ENCODE data around the gene RPS21. TPM values are rescaled to one million over a fixed set of nuclear protein-coding genes. Genes with fewer than 3 reads are reported as not detected.

Gene RPS21
- total RNA-seq, 2 donors from 2014 or later, result 1,025 to 2,724 TPM

- H3K27me3 ChIP-seq (replicated peaks; ENCODE audit: insufficient read depth), result no peaks in the 10 kb centered on the region
- no peak overlapping the region for H3K27ac ChIP-seq
- H3K4me3 ChIP-seq, result no peak overlapping the region
- peaks cover 55% of the 10 kb centered on the region for H3K36me3 ChIP-seq
- DNase-seq (ENCODE audit: low spot score) (no peak), ATAC-seq (ENCODE audit: insufficient number of reproducible peaks, low FRiP score, low read depth) (no peak)
- no peak for TF ChIP-seq CTCF (IDR thresholded peaks at IDR 0.05)
- H3K4me1 ChIP-seq (ENCODE audit: control insufficient read depth in 1 of 2, low read depth in 2 of 2), result peaks cover 0 to 4% of the 10 kb centered on the region in 2 donors
- no peaks in the 10 kb centered on the region for H3K9me3 ChIP-seq
These were observed 39.5 kb upstream of the RPS21 start for GRCh38 chr20:62347445-62347844.

- peaks cover 8 to 16% of the 10 kb centered on the region in 2 donors for H3K4me1 ChIP-seq (ENCODE audit: control insufficient read depth in 1 of 2, low read depth in 2 of 2)
- ATAC-seq (ENCODE audit: insufficient number of reproducible peaks, low FRiP score, low read depth) (no peak), DNase-seq (ENCODE audit: low spot score) (no peak)
- no peak overlapping the region for H3K4me3 ChIP-seq
- H3K27me3 ChIP-seq (replicated peaks; ENCODE audit: insufficient read depth), result no peaks in the 10 kb centered on the region
- no peak for TF ChIP-seq CTCF (IDR thresholded peaks at IDR 0.05)
- H3K27ac ChIP-seq, result no peak overlapping the region
- peaks cover 55% of the 10 kb centered on the region for H3K36me3 ChIP-seq
- no peaks in the 10 kb centered on the region for H3K9me3 ChIP-seq
These were observed 38.3 kb upstream of the RPS21 start for GRCh38 chr20:62348604-62349003.

GRCh38 chr20:62349556-62350097, 37.3 kb upstream of the RPS21 start:
- H3K9me3 ChIP-seq, result no peaks in the 10 kb centered on the region
- H3K27me3 ChIP-seq (replicated peaks; ENCODE audit: insufficient read depth), result no peaks in the 10 kb centered on the region
- no peak for DNase-seq (ENCODE audit: low spot score)
- H3K4me3 ChIP-seq, result no peak overlapping the region
- TF ChIP-seq CTCF (IDR thresholded peaks at IDR 0.05), result no peak
- no peak for ATAC-seq (ENCODE audit: insufficient number of reproducible peaks, low FRiP score, low read depth)
- peaks cover 15 to 26% of the 10 kb centered on the region in 2 donors for H3K4me1 ChIP-seq (ENCODE audit: control insufficient read depth in 1 of 2, low read depth in 2 of 2)
- peaks cover 50% of the 10 kb centered on the region for H3K36me3 ChIP-seq
- H3K27ac ChIP-seq, result no peak overlapping the region

GRCh38 chr20:62350098-62350628, 36.7 kb upstream of the RPS21 start:
- Histone ChIP-seq H3K4me1 (ENCODE audit: control insufficient read depth in 1 of 2, low read depth in 2 of 2) (peaks cover 21 to 31% of the 10 kb centered on the region in 2 donors), H3K9me3 (no peaks in the 10 kb centered on the region), H3K27ac (no peak overlapping the region), H3K4me3 (no peak overlapping the region), H3K36me3 (peaks cover 47% of the 10 kb centered on the region), H3K27me3 (replicated peaks; ENCODE audit: insufficient read depth) (no peaks in the 10 kb centered on the region)
- ATAC-seq (ENCODE audit: insufficient number of reproducible peaks, low FRiP score, low read depth), result no peak
- TF ChIP-seq CTCF (IDR thresholded peaks at IDR 0.05), result no peak
- DNase-seq (ENCODE audit: low spot score), result no peak

- Histone ChIP-seq H3K36me3 (peaks cover 43% of the 10 kb centered on the region), H3K4me3 (no peak overlapping the region), H3K27ac (no peak overlapping the region), H3K27me3 (replicated peaks; ENCODE audit: insufficient read depth) (no peaks in the 10 kb centered on the region), H3K4me1 (ENCODE audit: control insufficient read depth in 1 of 2, low read depth in 2 of 2) (peaks cover 27 to 38% of the 10 kb centered on the region in 2 donors), H3K9me3 (no peaks in the 10 kb centered on the region)
- DNase-seq (ENCODE audit: low spot score) (no peak), ATAC-seq (ENCODE audit: insufficient number of reproducible peaks, low FRiP score, low read depth) (no peak)
- no peak for TF ChIP-seq CTCF (IDR thresholded peaks at IDR 0.05)
These were observed 36.1 kb upstream of the RPS21 start for GRCh38 chr20:62350629-62351422.

Measured in thoracic aorta (tissue), 2 donors.